Measurements from ENCODE around the gene CACNA1H. TPM values are rescaled to one million over a fixed set of nuclear protein-coding genes. Genes with fewer than 3 reads are reported as not detected.

The CACNA1H gene
- total and polyA plus RNA-seq, 2 of the 4 experiments (the other 2 are of a cell fraction) = 1.6 to 5.8 TPM

DNA sequence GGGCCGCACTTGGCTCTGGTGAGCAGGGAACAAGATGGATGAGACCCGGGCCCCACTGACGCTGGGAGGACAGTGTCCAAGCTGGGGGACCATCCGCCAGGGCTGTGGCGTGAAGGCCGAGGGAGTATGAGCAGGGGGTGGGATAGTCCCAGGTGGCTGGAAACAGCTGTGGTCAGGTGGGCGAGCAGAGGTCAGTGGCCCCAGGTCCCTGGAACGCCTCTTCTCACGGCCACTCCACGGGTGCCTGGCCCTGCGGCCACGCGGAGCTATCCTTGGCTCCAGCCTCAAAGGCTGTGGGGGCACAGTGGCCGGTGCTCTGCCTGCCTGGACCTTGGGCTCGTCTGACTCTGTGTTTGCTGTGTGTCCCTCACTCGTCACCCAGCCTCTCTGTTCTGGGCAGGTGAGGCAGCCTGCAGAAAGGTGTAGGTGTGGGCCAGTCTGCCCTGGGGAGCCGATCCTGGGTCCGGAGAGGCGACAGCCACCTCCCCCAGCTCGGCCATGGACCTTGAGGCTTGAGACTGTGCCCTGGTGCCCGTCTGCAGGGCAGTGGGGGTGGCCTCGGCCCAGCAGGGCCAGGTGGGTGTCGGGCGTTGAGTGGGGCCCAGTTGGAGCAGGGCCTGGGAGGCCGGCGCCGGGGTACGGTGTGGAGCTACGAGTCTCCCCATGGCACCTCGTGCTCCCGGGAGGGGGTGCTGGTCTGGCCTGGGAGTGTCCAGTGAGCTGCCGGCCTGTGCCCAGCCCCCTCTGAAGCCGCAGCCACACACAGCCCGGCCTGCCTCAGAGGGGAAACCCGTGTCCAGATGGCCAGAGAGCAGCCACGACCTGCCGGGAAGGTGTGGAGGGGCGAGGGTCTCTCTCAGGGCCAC is 10.0 kb downstream of the CACNA1H start:
- H2AK9ac ChIP-seq (replicated peaks; ENCODE audit: low read depth, low read length, poor library complexity) = no peak overlapping the region
- H3K36me3 ChIP-seq (ENCODE audit: control insufficient read depth, insufficient read depth, low read length) = no peaks in the 10 kb centered on the region
- no peak overlapping the region for H2BK5ac ChIP-seq (ENCODE audit: low read depth, low read length, poor library complexity, severe bottlenecking)
- H3K9ac ChIP-seq (ENCODE audit: low read depth, low read length) = no peak overlapping the region
- BruUV-seq (replicated peaks) = no TSS peak
- ChIA-PET POLR2A (ENCODE audit: unreplicated experiment) (no interaction called here), CTCF (no interaction called here)
- H4K20me1 ChIP-seq (ENCODE audit: insufficient read depth, low read length) = peaks cover 15% of the 10 kb centered on the region
- no peaks in the 10 kb centered on the region for H3K79me1 ChIP-seq (ENCODE audit: low read depth in 1 of 2, low read length in 2 of 2)
- H3K4me3 ChIP-seq (ENCODE audit: insufficient read depth, low read depth, low read length) = no peak overlapping the region
- H3K4ac ChIP-seq (ENCODE audit: low read depth, low read length) = no peak overlapping the region
- H3K18ac ChIP-seq (ENCODE audit: low read depth, low read length) = no peak overlapping the region
- no peaks in the 10 kb centered on the region for H3K9me1 ChIP-seq (ENCODE audit: insufficient read depth, low read length)
- no peak overlapping the region for H3K27ac ChIP-seq (ENCODE audit: insufficient read depth, low read length)
- H4K91ac ChIP-seq (ENCODE audit: insufficient read depth, low read depth, low read length) = no peak overlapping the region
- peak overlapping the region; percentile 43 for H2AFZ ChIP-seq (replicated peaks; ENCODE audit: low read length, poor library complexity)
- dilution Hi-C loops (cut with HindIII; ENCODE audit: low sequenced_read_pairs, unreplicated experiment) = no loop called here
- H2BK120ac ChIP-seq (ENCODE audit: low read depth, low read length) = no peak overlapping the region
- H4K8ac ChIP-seq (ENCODE audit: low read depth in 2 of 2, low read length in 2 of 2) = no peak overlapping the region
- no peak overlapping the region for H2BK20ac ChIP-seq (ENCODE audit: low read depth, low read length)
- no peak overlapping the region for H3K4me2 ChIP-seq (ENCODE audit: low read depth, low read length)
- no peak overlapping the region for H2BK15ac ChIP-seq (ENCODE audit: low read depth, low read length)
- H3K27me3 ChIP-seq (ENCODE audit: control insufficient read depth, insufficient read depth, low read length) = peaks cover 11% of the 10 kb centered on the region; the same call in 1 of the 2 replicates
- no peak overlapping the region for H3K23ac ChIP-seq (ENCODE audit: low read depth, low read length)
- intact Hi-C loops (cut with micrococcal nuclease) = no loop called here
- no peaks in the 10 kb centered on the region for H3K9me3 ChIP-seq (ENCODE audit: control insufficient read depth, insufficient read depth, low read length)
- H3K14ac ChIP-seq (replicated peaks; ENCODE audit: low read depth, low read length) = no peak overlapping the region
- ATAC-seq (ENCODE audit: low read depth) = peak; percentile 10; the same call in 1 of the 2 replicates
- in situ Hi-C loops (cut with MboI; ENCODE audit: low sequenced_read_pairs) = no loop called here
- no peak overlapping the region for H4K5ac ChIP-seq (ENCODE audit: low read depth, low read length)
- no peak overlapping the region for H3K56ac ChIP-seq (ENCODE audit: extremely low read depth, insufficient read depth, low read length)
- H2AK5ac ChIP-seq (ENCODE audit: low read depth, low read length) = no peak overlapping the region
- DNase-seq = no peak
- H3K4me1 ChIP-seq (ENCODE audit: control insufficient read depth, insufficient read depth, low read length) = peaks cover 9% of the 10 kb centered on the region; the same call in 1 of the 2 replicates
- 77% methylated on average over 10 of the region's 38 CpGs; no CpG with 5 or more reads in 1 of the 2 experiments for WGBS, 2 experiments (ENCODE audit: extremely low coverage in 2 of 2, insufficient read length in 1 of 2)
- TF ChIP-seq SMC3 (IDR thresholded peaks at IDR 0.05; ENCODE audit: low read depth, low read length) (no peak), RAD21 (IDR thresholded peaks at IDR 0.05; ENCODE audit: low read length) (no peak), NFE2L2 (IDR thresholded peaks at IDR 0.05; ENCODE audit: low read depth, low read length) (no peak), FOS (IDR thresholded peaks at IDR 0.05; ENCODE audit: low read depth, low read length) (no peak), RCOR1 (IDR thresholded peaks at IDR 0.05; ENCODE audit: insufficient replicate concordance, low read length) (no peak), CHD1 (IDR thresholded peaks at IDR 0.05; ENCODE audit: low read depth, low read length) (no peak), MAZ (IDR thresholded peaks at IDR 0.05; ENCODE audit: borderline replicate concordance, low read depth, low read length) (no peak), CEBPB (IDR thresholded peaks at IDR 0.05; ENCODE audit: low read depth, low read length) (no peak), MAFK (IDR thresholded peaks at IDR 0.05; ENCODE audit: low read depth, low read length) (no peak), BHLHE40 (IDR thresholded peaks at IDR 0.05; ENCODE audit: low read depth, low read length) (no peak), POLR2A (IDR thresholded peaks at IDR 0.05; ENCODE audit: low read depth, low read length) (no peak), MXI1 (IDR thresholded peaks at IDR 0.05; ENCODE audit: borderline replicate concordance, low read depth, low read length) (no peak)
- TF ChIP-seq, protein P1, sequence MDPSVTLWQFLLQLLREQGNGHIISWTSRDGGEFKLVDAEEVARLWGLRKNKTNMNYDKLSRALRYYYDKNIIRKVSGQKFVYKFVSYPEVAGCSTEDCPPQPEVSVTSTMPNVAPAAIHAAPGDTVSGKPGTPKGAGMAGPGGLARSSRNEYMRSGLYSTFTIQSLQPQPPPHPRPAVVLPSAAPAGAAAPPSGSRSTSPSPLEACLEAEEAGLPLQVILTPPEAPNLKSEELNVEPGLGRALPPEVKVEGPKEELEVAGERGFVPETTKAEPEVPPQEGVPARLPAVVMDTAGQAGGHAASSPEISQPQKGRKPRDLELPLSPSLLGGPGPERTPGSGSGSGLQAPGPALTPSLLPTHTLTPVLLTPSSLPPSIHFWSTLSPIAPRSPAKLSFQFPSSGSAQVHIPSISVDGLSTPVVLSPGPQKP (IDR thresholded peaks at IDR 0.05; ENCODE audit: borderline replicate concordance, low read depth, low read length) = no peak
- TF ChIP-seq, protein P2, sequence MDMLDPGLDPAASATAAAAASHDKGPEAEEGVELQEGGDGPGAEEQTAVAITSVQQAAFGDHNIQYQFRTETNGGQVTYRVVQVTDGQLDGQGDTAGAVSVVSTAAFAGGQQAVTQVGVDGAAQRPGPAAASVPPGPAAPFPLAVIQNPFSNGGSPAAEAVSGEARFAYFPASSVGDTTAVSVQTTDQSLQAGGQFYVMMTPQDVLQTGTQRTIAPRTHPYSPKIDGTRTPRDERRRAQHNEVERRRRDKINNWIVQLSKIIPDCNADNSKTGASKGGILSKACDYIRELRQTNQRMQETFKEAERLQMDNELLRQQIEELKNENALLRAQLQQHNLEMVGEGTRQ (IDR thresholded peaks at IDR 0.05; ENCODE audit: low read depth, low read length) = no peak
- TF ChIP-seq, protein P3, sequence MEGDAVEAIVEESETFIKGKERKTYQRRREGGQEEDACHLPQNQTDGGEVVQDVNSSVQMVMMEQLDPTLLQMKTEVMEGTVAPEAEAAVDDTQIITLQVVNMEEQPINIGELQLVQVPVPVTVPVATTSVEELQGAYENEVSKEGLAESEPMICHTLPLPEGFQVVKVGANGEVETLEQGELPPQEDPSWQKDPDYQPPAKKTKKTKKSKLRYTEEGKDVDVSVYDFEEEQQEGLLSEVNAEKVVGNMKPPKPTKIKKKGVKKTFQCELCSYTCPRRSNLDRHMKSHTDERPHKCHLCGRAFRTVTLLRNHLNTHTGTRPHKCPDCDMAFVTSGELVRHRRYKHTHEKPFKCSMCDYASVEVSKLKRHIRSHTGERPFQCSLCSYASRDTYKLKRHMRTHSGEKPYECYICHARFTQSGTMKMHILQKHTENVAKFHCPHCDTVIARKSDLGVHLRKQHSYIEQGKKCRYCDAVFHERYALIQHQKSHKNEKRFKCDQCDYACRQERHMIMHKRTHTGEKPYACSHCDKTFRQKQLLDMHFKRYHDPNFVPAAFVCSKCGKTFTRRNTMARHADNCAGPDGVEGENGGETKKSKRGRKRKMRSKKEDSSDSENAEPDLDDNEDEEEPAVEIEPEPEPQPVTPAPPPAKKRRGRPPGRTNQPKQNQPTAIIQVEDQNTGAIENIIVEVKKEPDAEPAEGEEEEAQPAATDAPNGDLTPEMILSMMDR (conservative IDR thresholded peaks at IDR 0.05; ENCODE audit: low read depth, low read length) = no peak
